ENCODE results near the gene ATP2A3. TPM values are rescaled to one million over a fixed set of nuclear protein-coding genes. Genes with fewer than 3 reads are reported as not detected.
A peak's percentile ranks its signal among the peaks of the same experiment; 100 is the strongest.

Gene ATP2A3
- total RNA-seq, 6 experiments from 2014 or later = 1.5 to 4.3 (median 2.3) TPM

GRCh38 chr17:3915995-3916696, 48.1 kb downstream of the ATP2A3 start, which contains the start of gene P2RX1:
P2RX1 (minus strand) TSS chr17:3916465; CDS start chr17:3916225, 240 bp downstream.
- no peak for TF ChIP-seq CTCF (IDR thresholded peaks at IDR 0.05)
- no peak for TF ChIP-seq POLR2A (IDR thresholded peaks at IDR 0.05)
- Histone ChIP-seq H3K9me3 (no peaks in the 10 kb centered on the region), H3K36me3 (no peaks in the 10 kb centered on the region), H3K27me3 (no peaks in the 10 kb centered on the region), H3K4me3 (no peak within 1 kb of the TSS), H3K27ac (peak within 1 kb of the TSS in 2 of 3 donors; percentile 43), H3K4me1 (no peaks in the 10 kb centered on the region)
- intact Hi-C loops (cut with DNase I) = no loop called here
- WGBS (ENCODE audit: insufficient coverage, low coverage, low lambda C conversion rate, missing lambda C conversion rate) = 35% methylated on average over 2 of the region's 28 CpGs
- DNase-seq (no peak), ATAC-seq (peak in 3 of 4 donors; percentile 7 to 23 (median 10))

- no peak for ATAC-seq
- no peak overlapping the region for H3K4me3 ChIP-seq
- no peak for DNase-seq
- 63% methylated on average over 4 of the region's 13 CpGs for WGBS (ENCODE audit: insufficient coverage, low coverage, low lambda C conversion rate, missing lambda C conversion rate)
- peak overlapping the region in 2 of 3 donors; percentile 40 to 43 for H3K27ac ChIP-seq
- H3K9me3 ChIP-seq = no peaks in the 10 kb centered on the region
- TF ChIP-seq CTCF (IDR thresholded peaks at IDR 0.05) (no peak), POLR2A (IDR thresholded peaks at IDR 0.05) (no peak)
- no peaks in the 10 kb centered on the region for H3K4me1 ChIP-seq
- H3K36me3 ChIP-seq = no peaks in the 10 kb centered on the region
- no peaks in the 10 kb centered on the region for H3K27me3 ChIP-seq
- intact Hi-C loops (cut with DNase I) = no loop called here
Measured at GRCh38 chr17:3915581-3915994, 48.6 kb downstream of the ATP2A3 start.

- no peaks in the 10 kb centered on the region for H3K9me3 ChIP-seq
- DNase-seq (no peak), ATAC-seq (peak in 1 of 4 donors; percentile 9)
- TF ChIP-seq CTCF (IDR thresholded peaks at IDR 0.05) (no peak), POLR2A (IDR thresholded peaks at IDR 0.05) (no peak)
- H3K4me1 ChIP-seq = no peaks in the 10 kb centered on the region
- peak overlapping the region in 1 of 3 donors; percentile 4 for H3K27ac ChIP-seq
- WGBS (ENCODE audit: insufficient coverage, low coverage, low lambda C conversion rate, missing lambda C conversion rate) = 79% methylated on average over 3 of the region's 10 CpGs
- H3K4me3 ChIP-seq = no peak overlapping the region
- H3K36me3 ChIP-seq = no peaks in the 10 kb centered on the region
- H3K27me3 ChIP-seq = no peaks in the 10 kb centered on the region
- intact Hi-C loops (cut with DNase I) = no loop called here
Measured at GRCh38 chr17:3914312-3914670, 49.9 kb downstream of the ATP2A3 start.

- intact Hi-C loops (cut with DNase I) = no loop called here
- H3K27me3 ChIP-seq = no peaks in the 10 kb centered on the region
- DNase-seq (peak; percentile 78 to 85 (median 81)), ATAC-seq (peak; percentile 81 to 86 (median 84))
- 25% methylated on average over 14 of the region's 17 CpGs for WGBS (ENCODE audit: insufficient coverage, low coverage, low lambda C conversion rate, missing lambda C conversion rate)
- no peak for TF ChIP-seq POLR2A (IDR thresholded peaks at IDR 0.05)
- TF ChIP-seq CTCF (IDR thresholded peaks at IDR 0.05) = peak; percentile 91 to 96 (median 94)
- H3K9me3 ChIP-seq = no peaks in the 10 kb centered on the region
- no peak overlapping the region for H3K4me3 ChIP-seq
- H3K27ac ChIP-seq = peak overlapping the region in 1 of 3 donors; percentile 4
- no peaks in the 10 kb centered on the region for H3K4me1 ChIP-seq
- no peaks in the 10 kb centered on the region for H3K36me3 ChIP-seq
Measured at GRCh38 chr17:3913531-3914311, 50.5 kb downstream of the ATP2A3 start.
